ENCODE data around the gene TSC22D3. TPM values are rescaled to one million over a fixed set of nuclear protein-coding genes. Genes with fewer than 3 reads are reported as not detected.

Gene TSC22D3
- total RNA-seq, 1 donor from 2014 or later = 350 TPM

DNA sequence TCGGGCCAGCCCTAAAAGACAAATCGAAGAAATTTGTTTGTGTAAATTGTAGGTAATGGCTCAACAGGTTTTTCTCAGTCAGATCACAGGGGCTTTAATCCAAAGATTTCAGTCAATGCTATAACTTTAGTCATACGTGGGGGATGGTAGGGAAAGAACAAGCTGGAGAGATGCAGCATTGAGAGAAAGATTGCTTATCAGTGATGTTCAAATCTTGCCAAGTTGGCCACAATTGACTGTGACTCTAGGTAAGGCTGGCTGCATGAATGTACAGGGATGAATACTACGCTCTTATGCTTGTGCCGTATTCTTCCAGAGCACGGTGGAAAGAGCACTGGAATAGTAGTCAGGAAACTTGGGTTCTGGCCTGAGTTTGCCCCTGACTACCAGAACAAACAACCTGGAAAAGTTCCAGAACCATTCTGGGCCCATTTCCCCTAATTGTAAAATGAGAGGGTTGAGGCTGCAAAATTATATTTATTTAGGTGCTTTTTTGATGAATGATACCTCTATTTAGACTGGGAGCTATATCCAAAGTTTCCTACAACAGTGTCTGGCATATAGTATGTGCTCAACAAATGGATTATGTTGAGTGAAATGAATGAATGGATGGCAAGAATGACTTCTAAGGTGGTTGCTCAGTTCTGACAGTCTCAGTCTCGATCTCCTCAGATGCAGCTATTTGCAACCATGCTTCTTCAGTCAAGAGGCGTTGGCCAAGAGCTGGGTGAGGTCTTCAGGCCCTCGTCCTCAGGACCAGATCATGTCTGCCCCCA is 44.4 kb downstream of the TSC22D3 start:
- intact Hi-C loops (cut with DNase I) = no loop called here
- no peak for ATAC-seq
- no peaks in the 10 kb centered on the region for H3K9me3 ChIP-seq
- no peaks in the 10 kb centered on the region for H3K36me3 ChIP-seq
- peaks cover 41% of the 10 kb centered on the region for H3K4me1 ChIP-seq
- H3K4me3 ChIP-seq = no peak overlapping the region
- no peak for DNase-seq
- TF ChIP-seq, protein P1, sequence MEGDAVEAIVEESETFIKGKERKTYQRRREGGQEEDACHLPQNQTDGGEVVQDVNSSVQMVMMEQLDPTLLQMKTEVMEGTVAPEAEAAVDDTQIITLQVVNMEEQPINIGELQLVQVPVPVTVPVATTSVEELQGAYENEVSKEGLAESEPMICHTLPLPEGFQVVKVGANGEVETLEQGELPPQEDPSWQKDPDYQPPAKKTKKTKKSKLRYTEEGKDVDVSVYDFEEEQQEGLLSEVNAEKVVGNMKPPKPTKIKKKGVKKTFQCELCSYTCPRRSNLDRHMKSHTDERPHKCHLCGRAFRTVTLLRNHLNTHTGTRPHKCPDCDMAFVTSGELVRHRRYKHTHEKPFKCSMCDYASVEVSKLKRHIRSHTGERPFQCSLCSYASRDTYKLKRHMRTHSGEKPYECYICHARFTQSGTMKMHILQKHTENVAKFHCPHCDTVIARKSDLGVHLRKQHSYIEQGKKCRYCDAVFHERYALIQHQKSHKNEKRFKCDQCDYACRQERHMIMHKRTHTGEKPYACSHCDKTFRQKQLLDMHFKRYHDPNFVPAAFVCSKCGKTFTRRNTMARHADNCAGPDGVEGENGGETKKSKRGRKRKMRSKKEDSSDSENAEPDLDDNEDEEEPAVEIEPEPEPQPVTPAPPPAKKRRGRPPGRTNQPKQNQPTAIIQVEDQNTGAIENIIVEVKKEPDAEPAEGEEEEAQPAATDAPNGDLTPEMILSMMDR (IDR thresholded peaks at IDR 0.05) = no peak
- no peaks in the 10 kb centered on the region for H3K27me3 ChIP-seq (ENCODE audit: low read depth)
- peak overlapping the region; percentile 58 for H3K27ac ChIP-seq

DNA sequence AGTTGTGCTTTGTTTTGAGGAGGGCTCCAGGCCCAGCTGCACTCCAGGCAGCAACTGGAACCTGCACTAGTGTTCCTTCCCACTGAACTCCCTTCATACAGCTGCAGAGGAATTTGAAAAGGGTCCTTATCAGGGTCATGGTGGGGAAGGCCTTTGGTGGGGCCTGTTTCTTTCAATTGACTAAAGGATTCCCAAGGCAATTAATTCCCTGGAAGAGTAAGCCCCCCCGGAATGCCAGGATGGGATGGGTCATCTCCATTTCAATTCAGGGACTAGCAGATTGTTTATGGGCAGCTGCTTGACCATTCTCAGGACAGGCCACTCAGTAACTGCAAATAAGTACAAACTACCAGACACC is 45.3 kb downstream of the TSC22D3 start:
- Histone ChIP-seq H3K4me1 (peaks cover 50% of the 10 kb centered on the region), H3K27ac (no peak overlapping the region)

DNA sequence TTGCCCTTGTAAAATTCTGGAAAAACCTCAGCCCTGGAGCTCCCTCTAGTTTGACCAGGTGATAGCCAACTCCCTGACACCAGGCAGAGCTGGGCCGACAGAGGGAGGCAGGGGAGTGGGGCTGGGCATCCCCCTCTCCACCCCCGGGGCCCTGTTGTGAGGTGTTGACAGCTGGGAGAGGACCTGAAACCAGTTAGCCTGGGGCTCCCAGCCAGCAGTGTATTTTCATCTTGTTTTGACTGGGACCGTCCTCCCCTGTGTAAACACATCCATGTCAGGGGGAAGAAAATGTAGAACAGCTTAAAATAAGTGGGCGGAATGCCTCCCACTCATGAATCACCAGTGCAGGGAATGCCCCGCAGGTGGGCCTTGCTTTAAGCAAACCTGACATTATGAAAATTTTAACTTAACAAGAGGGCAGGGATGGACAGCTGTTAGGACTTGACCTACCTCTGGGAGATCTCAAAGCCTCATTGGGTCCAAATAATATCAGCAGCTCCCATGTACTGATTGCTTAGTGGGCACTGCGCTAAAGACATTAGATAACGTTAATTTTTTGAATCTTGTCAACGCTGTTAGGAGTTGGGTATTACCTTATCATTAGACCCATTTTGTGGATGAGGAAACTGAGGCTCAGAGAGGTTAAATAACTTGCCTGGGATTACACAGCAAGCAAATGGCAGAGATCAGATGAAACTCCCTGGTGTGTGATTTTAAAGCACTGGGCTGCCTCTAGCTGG is 45.9 kb downstream of the TSC22D3 start:
- Histone ChIP-seq H3K27me3 (ENCODE audit: low read depth) (no peaks in the 10 kb centered on the region), H3K36me3 (no peaks in the 10 kb centered on the region), H3K4me1 (peaks cover 54% of the 10 kb centered on the region), H3K27ac (peak overlapping the region; percentile 24), H3K9me3 (no peaks in the 10 kb centered on the region), H3K4me3 (no peak overlapping the region)
- ATAC-seq (no peak), DNase-seq (no peak)
- TF ChIP-seq, protein P1 (IDR thresholded peaks at IDR 0.05) = no peak
- intact Hi-C loops (cut with DNase I) = no loop called here

More for the DNA sequence above, 45.3 kb downstream of the TSC22D3 start:
- intact Hi-C loops (cut with DNase I) = no loop called here
- Histone ChIP-seq H3K9me3 (no peaks in the 10 kb centered on the region), H3K36me3 (no peaks in the 10 kb centered on the region), H3K27me3 (ENCODE audit: low read depth) (no peaks in the 10 kb centered on the region), H3K4me3 (no peak overlapping the region)
- DNase-seq (no peak), ATAC-seq (no peak)
- TF ChIP-seq, protein P1 (IDR thresholded peaks at IDR 0.05) = no peak

DNA sequence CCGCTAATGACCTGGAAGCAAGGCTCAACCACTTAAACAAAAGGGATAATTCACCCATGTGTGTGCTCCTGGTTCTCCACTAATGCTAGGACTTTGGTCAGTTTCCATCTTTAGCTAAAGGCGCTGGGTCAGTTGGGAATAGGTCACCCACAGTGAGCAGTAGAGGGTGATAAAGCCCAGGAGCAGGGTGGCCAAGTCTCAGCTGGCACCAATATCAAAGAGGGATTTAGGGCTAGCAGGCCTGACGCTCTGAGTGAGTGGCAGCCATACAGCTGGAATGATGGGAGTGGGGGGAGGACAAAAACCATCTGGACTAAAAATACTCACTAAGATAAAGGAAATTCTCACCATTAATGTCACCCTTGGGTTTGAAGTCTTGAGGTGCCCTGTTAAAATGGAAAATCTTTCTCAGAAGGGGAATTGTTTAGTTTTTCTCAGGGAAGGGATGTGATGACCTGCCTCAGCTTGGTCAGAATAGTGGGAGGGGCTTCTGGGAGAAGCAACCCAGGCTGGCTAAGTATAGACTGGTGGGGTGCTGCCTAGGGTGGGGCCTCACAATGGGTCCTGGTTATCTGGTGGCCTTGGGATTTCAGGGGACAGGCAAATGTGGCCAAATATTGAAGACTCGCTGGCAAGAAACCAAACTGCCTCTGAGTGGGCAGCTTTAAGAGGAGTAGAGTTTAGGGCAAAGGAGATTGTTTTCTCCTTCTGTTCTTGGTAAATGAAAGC is 47.1 kb downstream of the TSC22D3 start:
- H3K27ac ChIP-seq = peak overlapping the region; percentile 24
- H3K27me3 ChIP-seq (ENCODE audit: low read depth) = no peaks in the 10 kb centered on the region
- TF ChIP-seq, protein P1 (IDR thresholded peaks at IDR 0.05) = no peak
- H3K4me3 ChIP-seq = no peak overlapping the region
- no peaks in the 10 kb centered on the region for H3K36me3 ChIP-seq
- DNase-seq = no peak
- H3K4me1 ChIP-seq = peaks cover 54% of the 10 kb centered on the region
- no peak for ATAC-seq
- no peaks in the 10 kb centered on the region for H3K9me3 ChIP-seq
- intact Hi-C loops (cut with DNase I) = no loop called here

DNA sequence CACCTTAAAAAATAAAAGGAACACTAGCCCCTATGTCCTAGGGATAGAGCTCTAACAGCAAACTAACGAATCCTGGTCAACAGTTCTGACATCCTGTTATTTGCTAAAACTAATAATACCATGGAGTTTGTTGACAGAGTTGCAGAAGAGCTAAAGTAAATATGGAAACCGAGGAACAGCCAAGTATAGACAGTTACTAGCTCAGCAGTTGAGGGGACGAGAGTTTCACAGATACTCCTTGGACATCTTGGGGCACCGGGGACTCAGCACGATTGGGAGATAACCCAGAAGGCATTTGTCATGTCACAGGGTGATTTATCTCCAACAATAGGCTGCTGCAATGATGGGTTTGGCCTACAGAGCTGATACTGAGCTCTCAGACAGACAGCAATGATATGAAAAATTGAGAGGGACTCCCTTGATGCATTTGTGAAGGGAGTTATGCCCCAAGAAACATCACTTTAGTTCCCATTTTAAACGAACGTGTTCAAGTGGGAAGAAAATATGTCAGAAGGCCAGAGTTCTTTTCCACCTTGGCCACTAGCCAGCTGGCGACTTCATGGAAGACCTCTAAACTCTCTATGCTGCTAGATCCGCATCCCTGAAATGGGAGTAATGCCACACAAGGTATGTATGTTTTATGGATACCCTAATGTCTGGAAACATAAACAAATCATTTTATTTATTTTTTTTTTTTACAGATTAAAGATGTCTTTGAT is 48.6 kb downstream of the TSC22D3 start:
- Histone ChIP-seq H3K4me3 (no peak overlapping the region), H3K9me3 (no peaks in the 10 kb centered on the region), H3K27me3 (ENCODE audit: low read depth) (no peaks in the 10 kb centered on the region), H3K4me1 (peaks cover 55% of the 10 kb centered on the region), H3K27ac (peak overlapping the region; percentile 18), H3K36me3 (no peaks in the 10 kb centered on the region)
- TF ChIP-seq, protein P1 (IDR thresholded peaks at IDR 0.05) = no peak
- peak in 1 of 2 donors; percentile 7 for ATAC-seq
- DNase-seq = no peak
- intact Hi-C loops (cut with DNase I) = no loop called here

Measured in lower lobe of right lung (tissue), 2 donors.